Pancreas (tissue), 10 donors: ENCODE results near the gene STAM. TPM values are rescaled to one million over a fixed set of nuclear protein-coding genes. Genes with fewer than 3 reads are reported as not detected.

Experiments used
- ATAC-seq, 4 donors: fragments of 200-7000 bp; cut with Tn5 transposase; one replicate each; pipeline versions ENCODE4 v1.8.0 to v1.9.1; 2020; ENCODE audit warnings: mild to moderate bottlenecking in 4 of 4, moderate library complexity in 4 of 4
- DNase-seq, 6 donors: peaks; one replicate each; pipeline ENCODE4 v3.0.0-alpha.2; 2020
- FAIRE-seq: peaks from 2 replicates; lab custom pipeline; 2012; peaks lifted over from hg19 to GRCh38; lab: Jason Lieb, UNC
- H3K27ac ChIP-seq, 4 donors: fragments of 200-600 bp; sonication (generic); 1 replicate in 3 of 4; 2 replicates in 1 of 4; pipeline versions ENCODE4 v1.5.0 to v1.8.0; 2020
- H3K27me3 ChIP-seq, 4 donors: fragments of 200-600 bp; one replicate each; pipeline ENCODE4 v1.8.0; 2021
- H3K36me3 ChIP-seq, 3 donors: fragments of 200-600 bp; sonication (generic) in 1 of 3; one replicate each; pipeline versions ENCODE4 v1.5.0 to v1.8.0; 2020 to 2021
- H3K4me1 ChIP-seq, 3 donors: fragments of 200-600 bp; one replicate each; pipeline ENCODE4 v1.8.0; 2021
- H3K4me3 ChIP-seq, 4 donors: fragments of 200-600 bp; sonication (generic) in 2 of 4; one replicate each; pipeline versions ENCODE4 v1.5.0 to v1.8.0; 2020 to 2021
- H3K9me3 ChIP-seq, 4 donors: fragments of 200-600 bp; one replicate each; pipeline ENCODE4 v1.8.0; 2021
- WGBS, 2 donors: extraction: QIAGEN DNeasy Blood & Tissue Kit; methylation state at CpG; one replicate each; pipeline ENCODE4 v1.1.7; 2013; 5-methylcytosine and 5-hydroxymethylcytosine counted together
- intact Hi-C, 3 donors: fragments of 100-400 bp; cut with DNase I; formaldehyde crosslinking; loops; one replicate each; pipeline versions ENCODE4 v1.11.1 to v1.14.2; 2022
- polyA plus RNA-seq, 2 donors: library from polyadenylated mRNA; stranded (reverse); fragments of 200-250 nt; gene quantifications; one replicate each; pipeline ENCODE4 v1.2.3, GENCODE V29; 2013
- total RNA-seq, 6 donors: library from RNA; stranded (reverse); fragmentation: NEBNext Ultra II Directional in 4 of 6; extraction: Animal tissue kit (Norgen Biotek cat#: 25700) in 4 of 6; gene quantifications; one replicate each; pipeline versions ENCODE4 v1.2.1 to v1.2.4, GENCODE V29; 2021 to 2023
- TF ChIP-seq, protein P1 (sequence below), 4 donors: fragments of 200-600 bp; sonication (generic) in 3 of 4; IDR thresholded peaks; one replicate each; pipeline versions ENCODE4 v1.5.0 to v1.8.0; 2021; ENCODE audit warnings: antibody characterized with exemption in 4 of 4
- donor health status: healthy with polysubstance abuse.
- donor health status: DM: no; HTN: no; CAD: no; lungs with moderate emphysema.
- donor health status: DM: no; HTN: no; CAD: no.
- donor health status: control.
- donor health status: control.
- donor health status: Bipolar disorder and iron deficiency.
- donor health status: DM: yes; HTN: yes; CAD: no.
- donor health status: DM: no; HTN: no; CAD: no.
- donor health status: DM: no; HTN: no; CAD: no.
- donor health status: DM: yes; HTN: yes; CAD: no.

Gene STAM
- total RNA-seq: 10 to 100 TPM in 4 of 6 donors, 1 to 10 TPM in 2; 8.4 to 15.4 (median 12.2) TPM
- polyA plus RNA-seq: 1 to 10 TPM; 5.4 to 7.7 TPM

DNA sequence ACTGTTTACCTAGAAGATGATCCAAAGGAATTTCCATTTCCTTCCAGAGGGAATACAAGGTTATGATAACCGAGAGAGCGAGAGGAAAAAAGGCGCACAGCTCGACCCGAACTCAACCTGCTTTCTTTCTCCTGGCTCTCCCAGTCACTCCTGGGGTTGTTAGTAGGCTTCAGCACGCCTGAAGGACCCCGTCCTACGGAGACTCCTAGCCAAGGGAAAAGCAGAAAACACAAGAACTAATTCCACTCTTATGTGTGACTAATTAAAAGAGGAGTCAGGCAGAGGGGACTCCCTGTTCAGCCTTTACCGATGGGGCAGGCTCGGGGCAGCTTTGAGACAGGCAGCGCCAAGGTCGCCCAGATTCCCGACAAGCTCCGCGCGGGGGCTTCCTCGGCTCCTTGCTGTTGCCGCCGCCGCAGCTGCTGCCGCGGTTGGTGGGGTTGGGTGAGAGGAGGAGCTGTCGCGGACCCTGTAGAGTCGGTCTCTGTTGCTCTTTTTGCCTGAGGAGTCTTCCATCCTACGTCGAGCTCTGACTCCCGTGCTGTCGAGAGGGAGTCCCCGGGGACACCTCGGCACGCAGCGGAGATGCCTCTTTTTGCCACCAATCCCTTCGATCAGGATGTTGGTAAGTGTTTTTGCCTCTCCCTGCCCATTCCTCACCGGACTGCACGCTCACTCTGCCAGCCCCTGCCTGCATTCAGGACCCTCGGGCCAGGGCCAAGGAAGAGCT lies at the start of gene STAM:
Gene STAM, plus strand, starts transcription at position 397 of the 730 bp plus-strand sequence. Its CDS starts 189 bp downstream, at position 586.
- WGBS, 2 donors: 0% methylated on average over 35 to 37 of the region's 37 CpGs
- ATAC-seq: peak; percentile 92 to 97 (median 94)
- peaks cover 15 to 27% (median 26%) of the 10 kb centered on the region in 3 donors for H3K4me1 ChIP-seq
- peak; percentile 83 to 92 (median 88) for DNase-seq
- peak within 1 kb of the TSS; percentile 96 to 99 (median 98) for H3K27ac ChIP-seq
- H3K4me3 ChIP-seq: peak within 1 kb of the TSS; percentile 68 to 91 (median 78)
- intact Hi-C loops: no loop called here
- no peaks in the 10 kb centered on the region for H3K9me3 ChIP-seq
- no peaks in the 10 kb centered on the region for H3K36me3 ChIP-seq
- TF ChIP-seq, protein P1, sequence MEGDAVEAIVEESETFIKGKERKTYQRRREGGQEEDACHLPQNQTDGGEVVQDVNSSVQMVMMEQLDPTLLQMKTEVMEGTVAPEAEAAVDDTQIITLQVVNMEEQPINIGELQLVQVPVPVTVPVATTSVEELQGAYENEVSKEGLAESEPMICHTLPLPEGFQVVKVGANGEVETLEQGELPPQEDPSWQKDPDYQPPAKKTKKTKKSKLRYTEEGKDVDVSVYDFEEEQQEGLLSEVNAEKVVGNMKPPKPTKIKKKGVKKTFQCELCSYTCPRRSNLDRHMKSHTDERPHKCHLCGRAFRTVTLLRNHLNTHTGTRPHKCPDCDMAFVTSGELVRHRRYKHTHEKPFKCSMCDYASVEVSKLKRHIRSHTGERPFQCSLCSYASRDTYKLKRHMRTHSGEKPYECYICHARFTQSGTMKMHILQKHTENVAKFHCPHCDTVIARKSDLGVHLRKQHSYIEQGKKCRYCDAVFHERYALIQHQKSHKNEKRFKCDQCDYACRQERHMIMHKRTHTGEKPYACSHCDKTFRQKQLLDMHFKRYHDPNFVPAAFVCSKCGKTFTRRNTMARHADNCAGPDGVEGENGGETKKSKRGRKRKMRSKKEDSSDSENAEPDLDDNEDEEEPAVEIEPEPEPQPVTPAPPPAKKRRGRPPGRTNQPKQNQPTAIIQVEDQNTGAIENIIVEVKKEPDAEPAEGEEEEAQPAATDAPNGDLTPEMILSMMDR (IDR thresholded peaks at IDR 0.05): no peak
- FAIRE-seq: no peak
- no peaks in the 10 kb centered on the region for H3K27me3 ChIP-seq

DNA sequence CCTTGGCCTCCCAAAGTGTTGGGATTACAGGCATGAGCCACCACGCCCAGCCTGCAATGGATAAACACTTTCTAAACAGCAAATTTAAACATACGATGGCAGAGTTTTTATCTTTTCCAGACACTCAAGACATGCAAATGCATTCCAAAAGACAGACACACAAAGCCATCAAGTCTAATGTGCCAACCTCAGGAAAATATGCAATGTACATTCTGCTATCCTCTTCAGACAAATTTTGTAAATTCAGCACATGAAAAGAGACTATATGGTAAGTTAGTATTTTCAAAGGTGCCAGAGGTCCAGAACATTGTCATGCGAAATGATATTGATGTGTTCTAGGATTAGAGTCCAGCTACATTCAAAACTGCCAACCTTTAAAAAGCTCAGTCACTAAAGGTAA lies 46.6 kb upstream of the STAM start:
- ATAC-seq (no peak), DNase-seq (no peak), FAIRE-seq (no peak)
- no peaks in the 10 kb centered on the region for H3K4me1 ChIP-seq
- WGBS, 2 donors: 77 to 84% methylated on average over 3 of the region's 3 CpGs
- TF ChIP-seq, protein P1 (IDR thresholded peaks at IDR 0.05): no peak
- H3K36me3 ChIP-seq: no peaks in the 10 kb centered on the region
- no peak overlapping the region for H3K4me3 ChIP-seq
- intact Hi-C loops: no loop called here
- H3K9me3 ChIP-seq: no peaks in the 10 kb centered on the region
- no peaks in the 10 kb centered on the region for H3K27me3 ChIP-seq
- no peak overlapping the region for H3K27ac ChIP-seq

DNA sequence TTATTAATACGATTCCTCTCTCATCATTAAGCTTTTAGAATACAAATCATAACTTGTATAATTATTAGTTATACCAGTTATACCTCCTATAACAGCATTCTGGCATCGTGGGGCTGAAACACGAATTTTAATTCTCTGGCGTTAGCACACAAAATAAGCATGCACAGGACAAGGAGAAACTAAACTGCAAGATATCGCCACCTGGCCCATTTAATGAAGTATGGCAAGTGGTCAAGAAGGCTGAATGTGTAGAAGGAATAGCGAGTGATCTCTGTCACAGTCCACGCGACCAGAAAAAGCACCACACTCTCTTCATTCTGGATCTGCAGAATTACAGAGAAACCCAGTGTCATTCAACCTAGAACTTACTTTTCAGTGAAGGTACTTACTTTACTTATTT lies 44.9 kb upstream of the STAM start:
- Histone ChIP-seq H3K27ac (no peak overlapping the region), H3K27me3 (no peaks in the 10 kb centered on the region), H3K9me3 (no peaks in the 10 kb centered on the region), H3K36me3 (no peaks in the 10 kb centered on the region), H3K4me1 (no peaks in the 10 kb centered on the region), H3K4me3 (no peak overlapping the region)
- intact Hi-C loops: no loop called here
- WGBS, 2 donors: 34 to 42% methylated on average over 8 of the region's 8 CpGs
- peak in 2 of 4 donors; percentile 21 to 62 for ATAC-seq
- no peak for DNase-seq
- no peak for FAIRE-seq
- TF ChIP-seq, protein P1 (IDR thresholded peaks at IDR 0.05): no peak

DNA sequence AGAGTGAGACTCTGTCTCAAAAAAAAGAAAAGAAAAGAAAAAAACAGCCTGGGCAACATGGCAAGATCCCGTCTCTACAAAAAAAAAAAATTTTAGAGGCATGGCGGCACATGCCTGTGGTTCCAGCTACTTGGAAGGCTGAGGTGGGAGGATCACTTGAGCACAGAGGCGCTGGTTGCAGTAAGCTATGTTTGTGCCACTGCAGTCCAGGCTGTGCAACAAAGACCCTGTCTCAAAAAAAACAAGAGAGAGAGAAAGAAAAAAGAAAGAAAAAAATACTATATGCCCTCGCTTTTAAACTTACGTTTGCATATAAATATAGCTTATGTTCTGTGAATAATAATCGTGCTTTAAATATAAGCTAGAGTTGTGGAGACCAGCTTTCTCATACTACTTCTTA lies 38.0 kb upstream of the STAM start:
- intact Hi-C loops: loop anchor here in 1 of 3 donors (5.0 kb wide), 1 partner anchor 136 kb away; no protein-coding TSS in a partner anchor
- FAIRE-seq (no peak), DNase-seq (no peak), ATAC-seq (no peak)
- TF ChIP-seq, protein P1 (IDR thresholded peaks at IDR 0.05): no peak
- no peak overlapping the region for H3K27ac ChIP-seq
- H3K9me3 ChIP-seq: no peaks in the 10 kb centered on the region
- no peak overlapping the region for H3K4me3 ChIP-seq
- H3K4me1 ChIP-seq: no peaks in the 10 kb centered on the region
- no peaks in the 10 kb centered on the region for H3K27me3 ChIP-seq
- H3K36me3 ChIP-seq: no peaks in the 10 kb centered on the region
- 71 to 85% methylated on average over 6 of the region's 6 CpGs for WGBS, 2 donors

DNA sequence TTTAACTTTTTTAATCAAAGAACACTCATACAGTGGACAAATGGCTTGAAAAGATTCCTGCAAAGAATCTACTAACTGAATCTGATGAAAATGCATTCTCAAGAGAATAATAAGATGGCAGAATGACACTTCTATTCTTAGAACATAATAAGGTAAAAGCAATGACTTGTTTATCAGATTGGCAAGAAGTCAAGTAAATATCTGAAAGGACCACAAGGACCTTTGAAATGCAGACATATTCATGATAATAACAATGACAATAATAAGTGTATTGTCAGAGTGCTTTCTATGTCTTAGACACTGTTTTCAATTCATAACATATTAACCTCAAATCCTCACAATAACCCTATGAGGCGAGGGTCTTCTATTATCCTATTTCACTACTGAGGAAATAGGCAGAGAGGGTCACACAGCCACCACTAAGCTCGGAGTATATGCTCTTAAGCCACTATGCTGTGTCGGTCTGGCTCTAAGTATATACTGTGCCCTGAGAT lies 37.4 kb upstream of the STAM start:
- H3K27ac ChIP-seq: no peak overlapping the region
- FAIRE-seq: no peak
- H3K36me3 ChIP-seq: no peaks in the 10 kb centered on the region
- H3K4me3 ChIP-seq: no peak overlapping the region
- 41 to 57% methylated on average over 3 of the region's 3 CpGs for WGBS, 2 donors
- no peak for DNase-seq
- TF ChIP-seq, protein P1 (IDR thresholded peaks at IDR 0.05): no peak
- intact Hi-C loops: loop anchor here in 1 of 3 donors (5.0 kb wide), 1 partner anchor 136 kb away; no protein-coding TSS in a partner anchor
- no peak for ATAC-seq
- H3K27me3 ChIP-seq: no peaks in the 10 kb centered on the region
- no peaks in the 10 kb centered on the region for H3K9me3 ChIP-seq
- H3K4me1 ChIP-seq: no peaks in the 10 kb centered on the region
